ENCODE results near the gene EXD1.

Gene EXD1

GRCh38 chr15:41205315-41205714, 25.2 kb downstream of the EXD1 start:
- no peaks in the 10 kb centered on the region for H3F3A ChIP-seq (ENCODE audit: insufficient read depth, low read length)
- H3K27me3 ChIP-seq (ENCODE audit: insufficient read depth, low read length): no peaks in the 10 kb centered on the region
- H3K9me2 ChIP-seq (ENCODE audit: low read depth, low read length): no peaks in the 10 kb centered on the region
- H3K4me1 ChIP-seq (ENCODE audit: insufficient read depth, low read length, severe bottlenecking): no peaks in the 10 kb centered on the region
- no peak overlapping the region for H3K27ac ChIP-seq (ENCODE audit: low read depth, low read length, poor library complexity, severe bottlenecking)
- no peak overlapping the region for H3K4me2 ChIP-seq (ENCODE audit: low read length)
- H2AFZ ChIP-seq (ENCODE audit: low read length): no peak overlapping the region
- no peak overlapping the region for H3K9ac ChIP-seq (ENCODE audit: low read length)
- H4K20me1 ChIP-seq (ENCODE audit: insufficient read depth, low read length): no peaks in the 10 kb centered on the region
- no peaks in the 10 kb centered on the region for H3K36me3 ChIP-seq (ENCODE audit: insufficient read depth, low read length)
- no peaks in the 10 kb centered on the region for H3K9me3 ChIP-seq (ENCODE audit: low read length)
- H3K79me2 ChIP-seq (ENCODE audit: insufficient read depth, low read length): no peaks in the 10 kb centered on the region
- no peak overlapping the region for H3K4me3 ChIP-seq (ENCODE audit: low read depth, low read length, poor library complexity, severe bottlenecking)
- no peak for TF ChIP-seq EZH2 (IDR thresholded peaks at IDR 0.05; ENCODE audit: borderline replicate concordance, low read length)
- no peak for TF ChIP-seq CTCF (IDR thresholded peaks at IDR 0.05; ENCODE audit: low read length)

GRCh38 chr15:41203395-41203794, 27.2 kb downstream of the EXD1 start:
- Histone ChIP-seq H3F3A (ENCODE audit: insufficient read depth, low read length) (no peaks in the 10 kb centered on the region), H3K79me2 (ENCODE audit: insufficient read depth, low read length) (no peaks in the 10 kb centered on the region), H3K36me3 (ENCODE audit: insufficient read depth, low read length) (no peaks in the 10 kb centered on the region), H3K9ac (ENCODE audit: low read length) (no peak overlapping the region), H2AFZ (ENCODE audit: low read length) (no peak overlapping the region), H3K4me1 (ENCODE audit: insufficient read depth, low read length, severe bottlenecking) (no peaks in the 10 kb centered on the region), H3K4me3 (ENCODE audit: low read depth, low read length, poor library complexity, severe bottlenecking) (no peak overlapping the region), H3K9me3 (ENCODE audit: low read length) (no peaks in the 10 kb centered on the region), H4K20me1 (ENCODE audit: insufficient read depth, low read length) (no peaks in the 10 kb centered on the region), H3K27me3 (ENCODE audit: insufficient read depth, low read length) (no peaks in the 10 kb centered on the region), H3K9me2 (ENCODE audit: low read depth, low read length) (no peaks in the 10 kb centered on the region), H3K27ac (ENCODE audit: low read depth, low read length, poor library complexity, severe bottlenecking) (no peak overlapping the region), H3K4me2 (ENCODE audit: low read length) (no peak overlapping the region)
- TF ChIP-seq CTCF (IDR thresholded peaks at IDR 0.05; ENCODE audit: low read length) (no peak), EZH2 (IDR thresholded peaks at IDR 0.05; ENCODE audit: borderline replicate concordance, low read length) (no peak)

- Histone ChIP-seq H3K4me3 (ENCODE audit: low read depth, low read length, poor library complexity, severe bottlenecking) (no peak overlapping the region), H3K4me2 (ENCODE audit: low read length) (no peak overlapping the region), H3K9me3 (ENCODE audit: low read length) (no peaks in the 10 kb centered on the region), H3K9ac (ENCODE audit: low read length) (no peak overlapping the region), H4K20me1 (ENCODE audit: insufficient read depth, low read length) (no peaks in the 10 kb centered on the region), H3K27ac (ENCODE audit: low read depth, low read length, poor library complexity, severe bottlenecking) (no peak overlapping the region), H3F3A (ENCODE audit: insufficient read depth, low read length) (no peaks in the 10 kb centered on the region), H3K36me3 (ENCODE audit: insufficient read depth, low read length) (no peaks in the 10 kb centered on the region; the same call in 1 of the 2 replicates), H3K9me2 (ENCODE audit: low read depth, low read length) (no peaks in the 10 kb centered on the region), H3K79me2 (ENCODE audit: insufficient read depth, low read length) (no peaks in the 10 kb centered on the region), H2AFZ (ENCODE audit: low read length) (no peak overlapping the region), H3K4me1 (ENCODE audit: insufficient read depth, low read length, severe bottlenecking) (no peaks in the 10 kb centered on the region), H3K27me3 (ENCODE audit: insufficient read depth, low read length) (no peaks in the 10 kb centered on the region)
- TF ChIP-seq EZH2 (IDR thresholded peaks at IDR 0.05; ENCODE audit: borderline replicate concordance, low read length) (no peak), CTCF (IDR thresholded peaks at IDR 0.05; ENCODE audit: low read length) (no peak)
These were observed 31.1 kb downstream of the EXD1 start for GRCh38 chr15:41199470-41199869.

Data from OCI-LY1 (cell line).